NCI-H1417 treated with DMSO at 0.1 percent for 48 hours (cell line): Measurements from ENCODE around the gene ANKRD10.

Experiments used
- DNase-seq: peaks from one replicate; lab custom pipeline; 2025; lab: John Stamatoyannopoulos, UW

ANKRD10 gene

GRCh38 chr13:110885966-110886869, 28.7 kb downstream of the ANKRD10 start:
- DNase-seq = no peak

GRCh38 chr13:110885516-110885915, 29.4 kb downstream of the ANKRD10 start:
- DNase-seq = no peak

- DNase-seq = no peak
Measured at GRCh38 chr13:110884517-110884916, 30.4 kb downstream of the ANKRD10 start.

- no peak for DNase-seq
Measured at GRCh38 chr13:110883542-110883941, 31.3 kb downstream of the ANKRD10 start.

GRCh38 chr13:110882972-110883371, 31.9 kb downstream of the ANKRD10 start:
- DNase-seq = no peak

GRCh38 chr13:110881839-110882627, 32.8 kb downstream of the ANKRD10 start:
- DNase-seq = no peak

- no peak for DNase-seq
Measured at GRCh38 chr13:110880627-110881026, 34.2 kb downstream of the ANKRD10 start.

- no peak for DNase-seq
Measured at GRCh38 chr13:110879482-110879881, 35.4 kb downstream of the ANKRD10 start.

- DNase-seq = no peak
Measured at GRCh38 chr13:110877737-110878258, 37.1 kb downstream of the ANKRD10 start.

GRCh38 chr13:110876609-110877008, 38.3 kb downstream of the ANKRD10 start:
- no peak for DNase-seq

- no peak for DNase-seq
Measured at GRCh38 chr13:110875241-110875640, 39.6 kb downstream of the ANKRD10 start.

GRCh38 chr13:110874508-110874960, 40.3 kb downstream of the ANKRD10 start:
- no peak for DNase-seq

GRCh38 chr13:110873639-110874507, 41.0 kb downstream of the ANKRD10 start:
- DNase-seq = no peak

- no peak for DNase-seq
Measured at GRCh38 chr13:110872768-110873638, 41.9 kb downstream of the ANKRD10 start.

GRCh38 chr13:110872034-110872767, 42.7 kb downstream of the ANKRD10 start:
- no peak for DNase-seq

- DNase-seq = no peak
Measured at GRCh38 chr13:110869805-110870706, 44.8 kb downstream of the ANKRD10 start.

- no peak for DNase-seq
Measured at GRCh38 chr13:110869231-110869804, 45.6 kb downstream of the ANKRD10 start.

GRCh38 chr13:110868720-110869119, 46.1 kb downstream of the ANKRD10 start:
- no peak for DNase-seq

- DNase-seq = no peak
Measured at GRCh38 chr13:110867380-110867779, 47.5 kb downstream of the ANKRD10 start.
